ENCODE data around the gene KCNC1.

KCNC1 gene

DNA sequence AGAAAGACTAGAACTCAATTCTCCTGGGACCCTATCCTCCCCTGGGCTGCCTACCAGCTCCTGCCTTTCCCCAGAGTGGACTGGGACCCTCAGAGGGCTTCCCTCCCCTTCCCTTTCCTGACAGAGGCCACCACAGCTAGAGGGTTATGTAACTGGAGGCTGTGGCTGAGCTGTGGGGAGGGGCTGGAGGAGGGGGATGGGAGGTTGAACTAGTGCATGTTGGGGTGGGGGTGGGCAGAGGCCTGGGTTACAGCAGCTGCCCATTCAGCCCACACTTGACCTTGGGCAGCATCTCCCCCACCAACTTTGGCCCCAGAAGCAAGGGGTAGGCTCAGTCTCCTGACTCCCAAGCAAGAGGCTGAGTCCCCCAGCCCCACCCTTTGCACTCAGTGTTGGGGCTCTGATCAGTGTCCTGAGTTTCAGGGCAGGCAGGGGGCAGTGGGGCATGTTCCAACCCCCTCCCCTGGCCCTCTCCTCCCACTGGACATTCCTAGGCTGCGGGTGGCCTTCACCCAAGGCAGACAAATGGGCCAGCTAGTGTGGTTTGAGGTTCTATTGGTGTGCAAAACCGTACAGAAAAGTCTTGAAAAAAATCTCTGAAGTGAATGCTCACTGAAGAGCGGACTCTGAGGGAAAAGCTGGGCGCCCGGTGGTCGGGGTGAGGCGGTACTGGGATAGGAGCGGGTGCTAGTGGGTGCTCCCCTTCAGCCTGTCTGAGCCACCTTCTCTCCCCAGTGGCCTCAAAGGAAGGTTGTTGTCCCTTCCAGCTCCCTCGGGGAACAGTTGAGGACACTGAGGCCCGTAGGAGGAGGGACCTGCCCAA, 3.8 kb downstream of the KCNC1 start:
- DNase-seq, result no peak

DNA sequence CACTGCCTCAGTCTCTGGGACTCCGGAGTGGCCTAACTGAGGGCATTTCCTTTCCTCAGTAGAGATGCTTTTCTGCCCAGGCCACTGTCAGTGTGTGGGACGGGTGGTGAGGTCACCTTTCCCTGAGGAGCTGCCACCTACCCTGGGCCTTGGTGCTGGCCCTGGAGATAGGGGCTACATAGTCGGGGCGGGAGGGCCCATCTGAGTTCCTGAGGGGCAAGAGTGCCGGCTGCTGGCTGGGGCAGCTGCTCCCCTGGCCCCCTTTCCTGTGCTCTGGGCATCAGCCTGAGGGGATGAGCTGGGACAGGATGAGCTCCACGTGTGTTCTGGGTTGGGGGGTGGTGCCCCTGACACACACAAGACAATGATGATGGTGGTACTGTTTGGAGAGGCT, 5.4 kb downstream of the KCNC1 start:
- no peak for DNase-seq

DNA sequence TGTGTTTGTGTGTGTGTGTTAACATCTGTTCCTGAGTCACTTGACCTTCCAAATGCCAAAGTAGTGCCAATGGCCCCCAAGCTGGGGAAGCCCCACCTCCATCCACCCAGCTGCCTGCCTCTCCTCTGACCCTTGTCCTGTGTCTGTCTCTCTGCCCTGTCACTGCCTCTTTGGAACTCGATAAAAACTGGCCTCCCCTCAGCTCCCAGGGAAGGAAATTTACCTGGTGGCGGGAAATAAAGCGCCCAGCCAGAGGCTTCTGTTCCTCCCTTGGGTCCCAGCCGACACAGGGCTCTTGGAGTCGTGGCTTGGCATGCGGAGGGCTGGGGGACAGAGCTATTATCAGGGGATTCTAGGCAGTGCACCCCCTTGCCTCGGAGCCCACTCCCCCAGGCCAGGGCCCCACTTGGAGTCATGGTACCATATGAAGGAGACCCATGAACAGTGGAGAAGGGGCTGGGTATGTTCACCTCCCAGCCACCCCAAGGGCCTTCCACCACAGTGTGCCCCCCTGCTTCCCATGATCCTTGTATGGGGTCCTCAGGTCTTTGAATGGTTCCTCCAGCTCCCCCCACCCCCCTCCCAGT, 6.2 kb downstream of the KCNC1 start:
- DNase-seq, result no peak

DNA sequence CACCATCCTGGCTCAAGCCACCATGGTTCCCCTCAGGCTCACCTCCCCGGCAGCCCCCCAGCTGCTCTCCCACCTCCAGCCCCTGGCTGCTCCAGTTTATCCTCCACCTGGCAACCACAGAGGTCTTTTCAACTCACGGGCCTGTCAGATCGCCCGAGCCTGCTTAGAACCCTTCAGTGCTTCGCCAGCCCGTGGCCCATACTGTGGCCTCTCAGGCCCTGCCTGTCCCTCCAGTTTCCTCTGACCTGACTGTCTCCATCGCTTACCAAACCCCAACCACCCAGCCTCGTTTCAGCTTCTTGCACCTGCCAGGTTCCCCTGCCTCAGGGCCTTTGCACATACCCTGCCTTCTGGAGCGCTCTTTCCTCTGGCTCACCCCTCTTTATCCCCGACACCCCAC, 6.9 kb downstream of the KCNC1 start:
- no peak for DNase-seq

DNA sequence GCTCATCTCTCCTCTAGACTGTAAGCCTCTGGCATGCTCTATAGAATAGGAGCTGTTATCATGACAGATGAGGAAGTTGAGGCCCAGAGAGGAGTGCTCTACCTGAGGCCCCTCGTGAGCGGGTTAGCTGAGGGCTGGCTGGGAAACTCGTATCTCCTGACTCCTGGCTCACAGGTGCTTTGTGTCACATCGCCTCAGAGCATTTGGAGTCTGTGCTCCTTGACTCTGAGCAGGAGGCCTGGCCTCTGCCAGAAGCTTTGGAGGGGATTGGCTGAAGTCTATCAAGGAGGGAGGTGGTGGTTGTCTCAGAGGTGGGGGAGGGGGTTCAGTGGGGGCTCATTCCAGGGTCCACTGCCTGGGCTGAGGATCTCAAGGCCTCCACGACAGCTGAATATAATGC, 7.4 kb downstream of the KCNC1 start:
- no peak for DNase-seq

DNA sequence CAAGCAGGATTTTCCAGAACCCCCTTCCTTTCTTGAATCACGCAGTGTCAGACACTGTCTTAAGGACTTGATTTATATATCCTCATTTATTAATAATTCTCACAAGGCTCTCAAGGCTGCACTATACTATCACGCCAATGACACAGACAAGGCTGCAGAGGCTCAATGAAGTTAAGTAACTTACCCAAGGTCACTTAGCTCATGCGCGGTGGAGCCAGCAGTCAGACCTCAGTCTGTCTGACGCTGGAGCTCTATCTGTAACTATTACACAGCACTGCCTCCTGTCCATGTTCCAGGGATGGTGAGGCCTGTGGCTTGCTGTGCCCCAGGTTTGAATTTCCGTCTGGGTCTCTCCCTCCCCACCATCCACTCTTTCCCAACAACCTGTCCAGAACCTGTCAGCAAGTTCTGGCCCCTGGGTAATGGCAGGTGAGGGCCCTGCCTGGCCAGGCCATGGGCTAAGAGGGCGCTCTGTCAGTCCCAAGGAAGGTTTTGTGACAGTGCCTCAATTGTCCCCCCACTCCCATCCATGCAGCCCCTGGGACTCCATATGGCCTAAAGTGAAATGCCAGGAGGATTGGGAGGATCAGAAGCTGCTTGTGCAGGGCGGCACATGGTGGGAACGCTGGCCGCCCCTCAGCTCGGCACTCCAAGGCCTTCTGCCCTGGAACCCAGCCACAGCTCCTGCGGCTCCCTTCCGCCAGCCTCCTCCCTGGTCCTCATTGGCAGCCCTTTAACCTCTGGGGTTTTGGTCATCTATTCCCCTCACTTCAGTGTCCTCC, 8.6 kb downstream of the KCNC1 start:
- DNase-seq, result no peak

DNA sequence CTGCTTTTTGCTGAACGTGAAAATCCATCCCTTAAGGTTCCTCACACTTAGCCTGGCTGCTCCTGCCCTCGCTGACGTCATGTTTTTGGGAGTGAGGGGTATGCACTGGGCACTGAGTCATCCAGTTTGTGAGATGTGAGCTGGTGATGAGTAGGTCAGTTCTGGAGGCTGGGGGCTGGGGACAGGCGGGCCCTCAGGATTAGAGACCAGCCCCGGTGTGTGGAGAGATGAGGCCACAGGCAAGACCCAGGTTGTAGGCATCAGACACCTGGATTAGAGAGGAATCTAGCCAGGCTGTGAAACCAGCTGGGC, 9.2 kb downstream of the KCNC1 start:
- no peak for DNase-seq

DNA sequence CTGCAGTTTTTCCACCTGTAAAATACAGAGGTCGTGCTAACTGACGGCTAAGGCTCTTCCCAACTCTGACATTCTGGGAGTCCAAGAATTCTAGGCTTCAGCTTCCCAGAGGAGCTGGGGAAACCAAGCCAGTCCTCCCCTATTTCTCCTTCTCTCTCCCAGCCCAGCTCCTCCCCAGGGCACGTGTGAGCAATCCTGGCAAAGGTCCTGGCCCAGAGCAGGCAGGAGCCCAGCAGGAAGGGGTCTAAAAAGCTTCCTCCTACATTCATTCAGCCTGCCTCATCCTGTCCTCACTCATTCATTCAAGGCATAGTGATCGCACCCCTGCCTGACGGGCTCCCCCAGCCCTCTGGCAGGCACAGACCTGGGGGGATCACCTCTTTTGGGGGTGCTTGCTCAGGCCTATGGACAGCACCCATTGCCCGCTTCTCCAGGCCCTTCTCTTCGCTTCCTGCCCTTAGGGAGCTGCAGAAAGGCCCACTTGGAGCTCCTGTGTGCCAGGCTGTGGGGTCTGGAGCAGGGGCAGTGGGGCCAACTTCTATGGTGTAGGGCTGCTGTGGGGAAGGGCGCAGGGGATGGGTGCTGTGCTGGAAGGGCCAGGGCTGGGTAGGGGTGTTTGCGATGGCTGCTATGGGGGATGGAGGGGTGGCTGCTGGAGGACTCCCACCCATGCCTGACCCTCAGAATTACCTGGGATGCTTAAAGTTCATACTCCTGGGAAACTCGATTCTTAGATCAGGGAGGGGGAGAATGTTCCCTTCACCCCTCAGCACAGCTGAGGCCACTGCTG, 9.8 kb downstream of the KCNC1 start:
- no peak for DNase-seq

DNA sequence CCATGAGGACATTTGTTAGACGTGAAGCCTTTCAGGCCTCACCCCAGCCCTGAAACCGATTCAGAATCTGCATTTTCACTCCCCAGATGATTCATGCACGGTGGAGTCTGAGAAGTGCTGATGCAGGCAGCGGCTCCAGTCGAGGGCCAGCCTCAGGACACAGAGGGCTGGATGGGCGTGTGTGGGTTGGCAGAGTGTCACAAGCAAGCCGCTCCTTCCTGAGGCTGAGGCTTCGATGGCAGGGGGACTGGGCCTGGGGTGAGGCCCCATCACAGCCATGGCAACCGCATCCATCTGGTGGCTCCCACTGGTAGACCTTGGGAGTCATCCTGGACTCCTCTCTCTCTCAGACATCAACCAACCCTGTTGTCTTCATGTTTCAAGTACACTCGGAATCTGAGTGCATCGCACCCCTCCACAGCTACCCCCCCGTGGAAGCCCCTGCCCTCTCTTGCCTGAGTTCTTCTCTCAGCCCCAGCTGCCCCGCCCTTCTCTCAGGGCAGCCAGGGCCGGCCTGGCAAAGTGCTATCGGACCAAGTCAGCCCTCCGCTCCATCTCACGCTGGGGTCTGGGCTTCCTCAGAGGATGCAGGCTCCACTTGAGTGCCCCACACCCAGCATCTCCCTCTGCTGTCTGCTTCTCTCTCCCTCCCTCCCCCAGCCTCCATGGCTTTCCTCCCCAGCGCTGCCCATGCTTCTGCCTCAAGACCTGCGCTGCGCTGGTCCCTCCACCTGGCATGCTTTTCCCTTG, 10.6 kb downstream of the KCNC1 start:
- no peak for DNase-seq

DNA sequence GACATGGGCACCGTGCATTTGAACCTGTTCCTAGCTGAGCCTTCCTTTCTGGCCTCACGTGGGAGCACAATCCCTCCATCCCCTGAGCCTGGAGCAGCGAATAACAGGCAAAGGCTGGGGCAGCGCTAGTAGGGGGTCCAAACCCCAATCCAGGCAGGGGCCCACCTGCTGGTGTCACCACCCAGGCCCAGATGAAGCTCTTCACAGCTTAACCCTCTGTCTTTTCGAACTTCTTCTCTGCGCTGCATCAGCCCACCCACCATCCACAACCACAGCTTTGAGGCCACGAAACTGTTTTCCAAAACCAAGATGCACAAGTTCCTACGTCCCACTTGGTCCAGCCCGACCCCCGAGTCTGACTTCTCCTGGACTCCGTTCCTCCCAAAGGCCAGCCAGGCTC, 11.5 kb downstream of the KCNC1 start:
- DNase-seq, result no peak

DNA sequence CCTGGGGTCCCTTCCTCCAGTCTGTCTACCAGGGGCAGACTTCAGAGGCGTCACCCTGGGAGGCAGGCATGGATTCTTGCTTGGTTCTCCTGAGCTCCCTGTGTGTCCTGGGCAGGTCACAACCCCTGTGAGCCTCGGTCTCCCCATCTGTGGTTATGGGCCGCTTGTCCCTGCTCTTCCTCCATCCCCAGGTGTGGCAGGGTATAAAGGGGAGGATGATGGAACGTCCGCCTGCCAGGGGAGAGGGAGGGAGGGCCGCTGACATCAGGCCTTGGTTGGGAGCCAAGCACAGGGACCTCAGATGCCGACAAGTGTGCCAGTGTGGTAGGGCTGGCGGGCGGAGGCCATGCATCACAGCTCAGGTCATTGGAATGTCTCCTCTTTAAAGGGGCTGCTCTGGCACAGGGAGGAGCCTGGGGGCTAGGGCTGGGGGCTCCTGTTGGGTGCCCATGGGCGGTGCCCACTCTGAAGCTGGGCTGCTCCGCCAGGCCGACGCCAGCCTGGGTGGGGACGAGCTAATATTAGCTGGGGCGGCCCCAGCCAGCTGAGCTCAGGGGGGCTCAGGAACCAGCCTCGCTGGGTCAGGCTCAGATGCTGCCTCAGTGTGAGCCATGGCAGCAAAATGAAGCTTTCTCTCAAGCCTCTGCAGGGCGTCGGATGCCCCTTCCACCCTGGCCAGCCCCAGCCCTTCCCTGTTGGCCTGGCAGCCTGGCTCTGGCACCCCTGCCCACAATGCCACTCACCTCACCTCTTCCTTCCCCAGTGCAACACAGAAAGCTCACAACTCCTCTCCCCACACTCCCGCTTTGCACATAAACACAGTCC, 12.8 kb downstream of the KCNC1 start:
- DNase-seq, result no peak

DNA sequence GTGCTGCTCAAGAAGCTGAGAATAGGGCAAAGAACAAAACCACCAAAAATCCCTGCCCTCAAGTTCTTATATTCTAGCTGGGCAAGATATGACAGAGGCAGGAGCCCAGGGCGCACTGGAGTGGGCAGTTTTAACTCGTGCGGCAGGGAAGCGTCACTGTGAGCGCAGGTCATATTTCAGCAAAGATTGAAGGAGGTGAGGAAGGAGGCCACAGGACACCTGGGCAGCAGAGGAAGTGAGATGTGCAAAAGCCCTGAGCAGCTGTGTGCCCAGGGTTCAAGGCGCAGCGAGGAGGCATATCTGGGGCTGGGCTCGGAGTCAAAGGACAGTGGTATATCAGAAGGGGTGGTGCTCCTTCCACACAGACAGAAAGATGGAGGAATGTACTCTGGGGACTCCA, 13.5 kb downstream of the KCNC1 start:
- no peak for DNase-seq

DNA sequence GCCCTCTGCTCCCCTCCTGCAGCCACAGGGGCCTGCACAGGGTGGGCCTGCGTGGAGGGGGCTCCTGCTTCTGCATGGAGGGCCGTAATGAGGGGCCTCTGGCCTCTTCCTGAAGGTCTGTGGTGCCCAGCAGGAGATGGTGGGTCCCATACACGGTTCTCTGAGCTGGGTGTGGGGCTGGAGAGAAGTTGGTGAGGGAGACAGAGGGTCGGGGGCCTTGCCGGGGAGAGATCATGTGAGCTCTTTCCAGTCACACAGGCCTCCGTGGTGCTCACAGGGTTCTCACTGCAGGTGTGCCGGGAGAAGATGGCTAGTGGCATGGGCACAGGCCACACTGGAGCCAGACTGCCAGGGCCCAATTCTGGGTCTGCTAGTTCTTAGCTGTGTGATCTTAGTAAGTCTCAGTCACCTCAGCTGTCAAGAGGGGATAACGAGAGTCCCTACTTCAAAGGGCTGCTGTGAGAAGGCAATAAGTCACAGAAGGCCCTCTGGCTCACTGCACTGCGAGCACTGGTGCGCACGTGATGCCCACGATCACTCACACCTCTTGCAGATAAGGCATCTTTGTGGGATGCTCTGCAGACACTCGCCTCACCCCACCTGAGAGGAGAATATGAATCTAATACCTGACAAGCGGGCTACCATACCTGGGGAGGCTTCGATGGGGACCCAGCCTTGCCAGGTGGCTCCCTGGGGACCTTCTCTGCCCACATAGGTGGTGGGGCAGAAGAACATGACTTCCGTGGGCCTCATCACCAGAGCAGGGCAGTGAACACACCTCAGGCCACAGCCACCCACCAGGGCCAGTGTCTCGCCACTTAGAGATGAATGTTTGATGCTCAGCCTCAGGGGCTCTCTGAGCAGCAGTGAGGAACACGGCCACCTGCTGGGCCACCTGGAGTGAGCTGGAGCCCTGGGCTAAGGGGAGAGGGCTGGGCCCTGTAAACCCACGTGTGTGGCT, 14.5 kb downstream of the KCNC1 start:
- no peak for DNase-seq

DNA sequence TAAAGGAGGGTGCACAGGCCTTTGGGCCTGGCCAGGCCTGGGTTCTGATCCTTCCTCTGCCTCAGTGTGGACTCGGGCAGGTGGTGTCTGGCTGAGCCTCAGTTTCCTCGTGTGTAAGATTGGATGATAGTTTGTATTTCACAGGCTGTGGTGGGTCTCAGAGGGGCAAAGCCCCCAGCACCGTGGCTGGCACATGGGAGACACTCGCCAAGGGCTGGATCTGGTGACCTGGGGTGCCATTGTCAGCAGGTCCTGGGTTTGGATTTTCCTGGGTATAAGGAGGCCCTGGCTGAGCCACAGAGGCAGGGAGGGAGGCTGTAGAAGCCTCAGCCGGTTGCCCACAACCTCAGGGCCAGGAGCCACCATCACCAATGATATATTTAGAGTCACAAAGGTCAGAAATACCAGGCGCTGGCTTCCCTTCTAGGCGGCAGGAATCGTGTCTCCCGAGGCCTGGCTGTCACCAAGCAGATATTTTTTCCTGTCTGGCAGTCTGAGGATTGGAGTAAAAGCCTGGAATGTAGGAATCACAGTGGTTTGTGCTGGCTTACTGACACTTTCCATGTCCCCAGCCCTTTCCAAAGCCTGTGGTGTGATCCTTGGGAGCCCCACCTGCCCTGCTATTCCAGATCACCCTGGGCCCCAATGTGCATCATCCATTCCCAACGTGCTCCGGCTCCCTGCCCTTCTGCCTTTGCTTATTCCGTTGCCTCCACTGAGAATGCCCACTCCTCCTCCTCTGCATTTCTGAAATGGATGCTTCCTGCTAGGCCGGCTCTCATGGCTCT, 15.6 kb downstream of the KCNC1 start:
- no peak for DNase-seq

DNA sequence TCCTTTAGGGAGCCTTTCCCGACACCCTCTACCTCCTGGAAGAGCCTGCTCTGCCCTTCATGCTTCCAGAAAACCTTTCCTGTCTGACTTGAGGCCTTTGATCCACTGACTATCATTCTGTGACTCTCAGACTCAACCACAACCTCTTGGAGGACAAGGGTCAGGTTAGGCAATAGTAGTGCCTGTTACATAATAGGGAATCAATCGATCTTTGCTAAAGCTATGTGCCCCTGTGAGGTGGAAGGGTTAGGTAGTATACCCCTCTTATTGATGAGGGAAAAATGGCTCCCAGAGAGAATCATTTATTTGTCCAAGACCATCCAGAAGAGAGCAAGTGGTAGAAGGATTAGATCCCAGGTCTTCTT, 16.2 kb downstream of the KCNC1 start:
- DNase-seq, result no peak

DNA sequence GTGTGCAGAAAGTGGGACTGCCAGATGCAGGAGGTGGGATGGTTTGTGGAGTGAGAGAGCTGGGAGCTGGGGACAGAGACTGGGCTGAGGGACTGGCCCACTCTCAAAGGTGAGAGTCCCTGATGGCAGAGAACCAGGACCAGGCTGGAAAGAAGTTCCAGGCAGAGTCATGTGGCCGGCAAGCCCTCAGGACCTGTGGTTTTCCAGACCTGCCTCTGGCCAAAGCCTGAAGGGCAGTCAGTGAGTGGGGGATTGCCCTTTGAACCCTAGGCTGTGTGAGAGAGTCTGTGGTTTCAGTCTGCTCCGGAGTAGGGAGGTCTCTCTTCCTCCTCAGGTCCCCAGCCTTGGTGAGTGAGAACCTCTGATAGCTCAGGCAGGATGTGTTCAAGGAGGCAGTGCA, 17.0 kb downstream of the KCNC1 start:
- no peak for DNase-seq

DNA sequence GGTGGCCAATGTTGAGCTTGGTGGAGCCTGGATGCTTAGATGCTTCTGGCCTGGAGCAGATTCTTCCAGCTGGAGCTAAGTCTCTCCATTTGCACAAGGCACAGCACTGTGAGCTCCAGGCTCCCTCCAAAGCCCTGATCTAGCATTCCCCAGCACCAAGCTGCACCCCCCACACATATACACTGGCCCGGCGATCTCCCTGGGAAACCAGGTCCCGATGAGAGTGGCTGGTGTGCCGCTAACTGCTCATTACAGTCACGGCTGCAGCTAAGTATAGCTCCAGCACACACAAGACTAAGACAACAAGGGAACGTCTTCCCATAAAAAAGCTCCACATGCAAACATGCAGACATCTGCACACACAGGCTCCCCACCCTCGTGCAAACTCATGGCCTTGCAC, 17.6 kb downstream of the KCNC1 start:
- no peak for DNase-seq

DNA sequence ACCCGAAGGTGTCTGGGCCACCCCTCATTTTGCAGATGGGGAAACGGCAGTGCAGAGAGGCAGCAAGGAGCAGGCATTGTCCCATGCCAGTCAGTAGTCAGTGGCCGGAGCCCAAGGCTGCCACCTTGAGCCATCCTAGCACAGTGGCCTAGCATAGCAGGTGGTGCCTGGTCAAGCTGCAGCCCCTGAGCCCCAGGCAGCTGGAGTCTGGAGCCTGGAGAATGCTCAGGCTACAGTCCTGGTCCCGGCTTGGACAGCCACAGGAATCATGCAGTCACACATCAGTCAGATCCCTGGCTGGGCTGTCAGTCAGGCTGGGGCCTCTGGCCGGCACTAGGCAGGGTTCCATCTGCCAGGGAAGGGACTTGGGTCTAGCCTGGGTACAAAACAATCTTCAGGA, 18.6 kb downstream of the KCNC1 start:
- no peak for DNase-seq

DNA sequence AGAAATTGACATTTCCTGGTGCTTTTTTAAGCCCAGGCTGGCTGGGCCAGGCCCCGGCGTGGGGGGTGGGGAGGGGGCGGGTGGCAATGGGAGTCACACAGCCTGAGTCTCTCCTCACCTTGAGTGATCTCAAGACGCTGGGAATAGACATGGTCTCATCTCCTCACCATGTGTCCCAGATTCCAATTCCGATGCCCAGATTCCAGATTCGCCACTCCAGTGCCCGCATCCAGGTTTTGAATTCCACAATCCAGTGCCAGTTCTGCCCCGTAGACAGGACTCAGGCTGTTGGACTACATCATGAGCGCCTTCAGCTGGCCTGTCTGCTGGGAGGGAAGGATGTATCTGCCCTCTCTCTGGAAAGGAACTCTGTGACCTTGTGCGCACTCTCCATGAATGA, 19.1 kb downstream of the KCNC1 start:
- DNase-seq, result no peak

DNA sequence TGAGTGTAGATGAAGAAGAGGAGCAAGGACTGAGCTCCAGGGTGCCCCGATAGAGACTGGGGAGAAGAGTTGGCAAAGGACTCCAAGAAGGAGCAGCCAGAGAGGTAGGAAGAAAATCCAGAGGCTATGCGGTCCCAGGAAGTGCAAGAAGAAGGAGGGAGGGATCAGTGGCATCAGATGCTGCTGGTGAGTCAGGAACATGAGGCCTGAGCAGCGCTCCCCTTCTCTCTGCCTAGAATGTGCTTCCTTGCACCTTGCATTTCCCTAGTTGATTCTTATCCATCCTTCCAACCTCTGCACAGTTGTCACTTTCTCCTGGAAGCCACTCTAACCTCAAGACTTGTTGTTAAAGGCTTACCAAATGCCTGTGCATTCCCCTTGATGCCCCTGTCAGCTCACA, 21.3 kb downstream of the KCNC1 start:
- DNase-seq, result no peak

Data from NCI-H1092 (cell line).